Femur (tissue), 1 donor: ENCODE results near the gene APOBEC3B.
A peak's percentile ranks its signal among the peaks of the same experiment; 100 is the strongest.
"Not testable (repeated sequence)": the region's sequence is repeated elsewhere in the genome, so short reads cannot be mapped to it uniquely, and the experiment has no call there.

Experiments used
- DNase-seq: peaks from one replicate; pipeline ENCODE4 v3.0.0-alpha.2; 2017

APOBEC3B gene

GRCh38 chr22:38952281-38952993, 29.7 kb upstream of the APOBEC3B start:
- peak; percentile 13 for DNase-seq

GRCh38 chr22:38953091-38953490, 29.1 kb upstream of the APOBEC3B start:
- peak; percentile 8 for DNase-seq

GRCh38 chr22:38953577-38954413, 28.4 kb upstream of the APOBEC3B start:
- DNase-seq: peak; percentile 39

- DNase-seq: peak; percentile 10
These were observed 27.6 kb upstream of the APOBEC3B start for GRCh38 chr22:38954414-38955043.

- DNase-seq: no peak
These were observed 26.8 kb upstream of the APOBEC3B start for GRCh38 chr22:38955250-38955905.

GRCh38 chr22:38955926-38956325, 26.2 kb upstream of the APOBEC3B start:
- no peak for DNase-seq

- no peak for DNase-seq
These were observed 25.6 kb upstream of the APOBEC3B start for GRCh38 chr22:38956551-38956950.

GRCh38 chr22:38957046-38957770, 24.9 kb upstream of the APOBEC3B start, which contains the start of gene APOBEC3A:
TSS of gene APOBEC3A (plus strand) at chr22:38957609. CDS start at chr22:38957692, 83 bp downstream.
- no peak for DNase-seq

GRCh38 chr22:38957808-38958650, 24.1 kb upstream of the APOBEC3B start:
- DNase-seq: no peak

GRCh38 chr22:38958651-38958943, 23.6 kb upstream of the APOBEC3B start:
- DNase-seq: not testable (repeated sequence)

GRCh38 chr22:38959590-38959989, 22.6 kb upstream of the APOBEC3B start:
- DNase-seq: no peak

- not testable (repeated sequence) for DNase-seq
These were observed 21.5 kb upstream of the APOBEC3B start for GRCh38 chr22:38960673-38961072.

- not testable (repeated sequence) for DNase-seq
These were observed 18.8 kb upstream of the APOBEC3B start for GRCh38 chr22:38963291-38963738.

- no peak for DNase-seq
These were observed 18.3 kb upstream of the APOBEC3B start for GRCh38 chr22:38963872-38964271.

- DNase-seq: no peak
These were observed 17.8 kb upstream of the APOBEC3B start for GRCh38 chr22:38964306-38964705.

GRCh38 chr22:38964989-38965388, 17.2 kb upstream of the APOBEC3B start:
- no peak for DNase-seq

GRCh38 chr22:38965614-38966379, 16.4 kb upstream of the APOBEC3B start:
- DNase-seq: no peak

- DNase-seq: no peak
These were observed 15.8 kb upstream of the APOBEC3B start for GRCh38 chr22:38966380-38966702.

- DNase-seq: no peak
These were observed 15.2 kb upstream of the APOBEC3B start for GRCh38 chr22:38966942-38967341.
